ENCODE results near the gene HSPBP1.

Gene HSPBP1

DNA sequence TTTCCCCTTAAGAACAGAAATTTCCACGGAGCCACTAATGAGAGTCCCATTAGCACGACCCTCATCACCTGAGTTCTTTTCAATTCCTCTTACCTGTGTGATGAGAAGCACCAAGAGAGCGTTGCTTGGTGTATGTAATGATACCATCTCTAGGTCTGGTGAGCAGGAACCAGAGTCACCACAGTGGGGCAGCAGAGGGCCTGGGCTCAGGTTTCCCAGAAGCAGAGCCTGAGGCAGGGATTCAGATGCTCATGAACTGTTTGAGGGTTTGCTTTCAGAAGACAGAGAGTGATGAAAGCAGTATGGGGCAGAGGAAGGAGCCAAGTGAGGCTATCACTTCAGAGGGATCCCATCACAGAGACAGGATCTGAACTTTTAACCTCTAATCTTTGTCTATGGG, 67.5 kb downstream of the HSPBP1 start:
- ATAC-seq (ENCODE audit: low read depth) (no peak), DNase-seq (ENCODE audit: low spot score) (no peak)
- Histone ChIP-seq H3K4me3 (ENCODE audit: severe bottlenecking) (no peak overlapping the region), H3K9me3 (ENCODE audit: severe bottlenecking) (peaks cover 3% of the 10 kb centered on the region), H3K4me1 (ENCODE audit: insufficient read depth, poor library complexity, severe bottlenecking) (peaks cover 28% of the 10 kb centered on the region), H3K36me3 (ENCODE audit: low read depth) (no peaks in the 10 kb centered on the region), H3K27ac (ENCODE audit: poor library complexity, severe bottlenecking) (no peak overlapping the region), H3K27me3 (ENCODE audit: insufficient read depth, poor library complexity, severe bottlenecking) (no peaks in the 10 kb centered on the region)
- TF ChIP-seq, protein P1, sequence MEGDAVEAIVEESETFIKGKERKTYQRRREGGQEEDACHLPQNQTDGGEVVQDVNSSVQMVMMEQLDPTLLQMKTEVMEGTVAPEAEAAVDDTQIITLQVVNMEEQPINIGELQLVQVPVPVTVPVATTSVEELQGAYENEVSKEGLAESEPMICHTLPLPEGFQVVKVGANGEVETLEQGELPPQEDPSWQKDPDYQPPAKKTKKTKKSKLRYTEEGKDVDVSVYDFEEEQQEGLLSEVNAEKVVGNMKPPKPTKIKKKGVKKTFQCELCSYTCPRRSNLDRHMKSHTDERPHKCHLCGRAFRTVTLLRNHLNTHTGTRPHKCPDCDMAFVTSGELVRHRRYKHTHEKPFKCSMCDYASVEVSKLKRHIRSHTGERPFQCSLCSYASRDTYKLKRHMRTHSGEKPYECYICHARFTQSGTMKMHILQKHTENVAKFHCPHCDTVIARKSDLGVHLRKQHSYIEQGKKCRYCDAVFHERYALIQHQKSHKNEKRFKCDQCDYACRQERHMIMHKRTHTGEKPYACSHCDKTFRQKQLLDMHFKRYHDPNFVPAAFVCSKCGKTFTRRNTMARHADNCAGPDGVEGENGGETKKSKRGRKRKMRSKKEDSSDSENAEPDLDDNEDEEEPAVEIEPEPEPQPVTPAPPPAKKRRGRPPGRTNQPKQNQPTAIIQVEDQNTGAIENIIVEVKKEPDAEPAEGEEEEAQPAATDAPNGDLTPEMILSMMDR (IDR thresholded peaks at IDR 0.05; ENCODE audit: poor library complexity, severe bottlenecking): no peak
